Esophagus muscularis mucosa (tissue), 3 donors: ENCODE data around the gene GPAT2.
"Not testable (repeated sequence)": the region's sequence is repeated elsewhere in the genome, so short reads cannot be mapped to it uniquely, and the experiment has no call there.

Experiments
- EP300 ChIP-seq: sonication (generic); formaldehyde crosslinking; IDR thresholded peaks from one replicate; pipeline ENCODE4 v1.6.1; 2017; ENCODE audit warnings: antibody characterized with exemption
- TF ChIP-seq, protein P1 (sequence below), 3 experiments: fragments of 200-600 bp in 2 of 3; fragments of 450-650 bp in 1 of 3; sonication (generic) in 2 of 3; IDR thresholded peaks; one replicate each; pipeline ENCODE4 v1.5.1; 2017 to 2019; ENCODE audit warnings: antibody characterized with exemption in 3 of 3, mild to moderate bottlenecking in 2 of 3, moderate library complexity in 1 of 3

DNA sequence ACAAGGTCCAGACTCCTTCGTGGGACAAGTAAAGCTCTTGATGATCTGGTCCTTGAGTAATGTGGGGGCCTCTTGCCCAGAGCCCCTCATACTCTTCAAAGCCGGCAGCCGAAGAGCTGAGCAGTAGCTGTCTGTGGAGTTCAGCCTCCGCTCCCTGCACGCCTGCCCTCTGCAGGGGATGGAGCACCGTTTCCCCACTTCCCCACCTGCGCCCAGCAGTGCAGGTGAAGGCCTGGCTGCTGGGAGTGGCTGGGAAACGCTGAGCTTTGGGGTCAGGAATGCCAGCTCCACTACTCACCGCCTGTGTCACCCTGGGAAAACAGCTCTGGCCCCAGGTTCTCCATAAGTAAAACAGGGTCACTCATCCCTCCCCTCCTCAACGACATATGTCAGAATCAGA is 24.9 kb downstream of the GPAT2 start:
- TF ChIP-seq, protein P1, sequence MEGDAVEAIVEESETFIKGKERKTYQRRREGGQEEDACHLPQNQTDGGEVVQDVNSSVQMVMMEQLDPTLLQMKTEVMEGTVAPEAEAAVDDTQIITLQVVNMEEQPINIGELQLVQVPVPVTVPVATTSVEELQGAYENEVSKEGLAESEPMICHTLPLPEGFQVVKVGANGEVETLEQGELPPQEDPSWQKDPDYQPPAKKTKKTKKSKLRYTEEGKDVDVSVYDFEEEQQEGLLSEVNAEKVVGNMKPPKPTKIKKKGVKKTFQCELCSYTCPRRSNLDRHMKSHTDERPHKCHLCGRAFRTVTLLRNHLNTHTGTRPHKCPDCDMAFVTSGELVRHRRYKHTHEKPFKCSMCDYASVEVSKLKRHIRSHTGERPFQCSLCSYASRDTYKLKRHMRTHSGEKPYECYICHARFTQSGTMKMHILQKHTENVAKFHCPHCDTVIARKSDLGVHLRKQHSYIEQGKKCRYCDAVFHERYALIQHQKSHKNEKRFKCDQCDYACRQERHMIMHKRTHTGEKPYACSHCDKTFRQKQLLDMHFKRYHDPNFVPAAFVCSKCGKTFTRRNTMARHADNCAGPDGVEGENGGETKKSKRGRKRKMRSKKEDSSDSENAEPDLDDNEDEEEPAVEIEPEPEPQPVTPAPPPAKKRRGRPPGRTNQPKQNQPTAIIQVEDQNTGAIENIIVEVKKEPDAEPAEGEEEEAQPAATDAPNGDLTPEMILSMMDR (IDR thresholded peaks at IDR 0.05): not testable (repeated sequence)
- not testable (repeated sequence) for TF ChIP-seq EP300
